ENCODE data around the gene SCGB1C1. TPM values are rescaled to one million over a fixed set of nuclear protein-coding genes. Genes with fewer than 3 reads are reported as not detected.
"Not testable (repeated sequence)": the region's sequence is repeated elsewhere in the genome, so short reads cannot be mapped to it uniquely, and the experiment has no call there.

The SCGB1C1 gene
- total RNA-seq, 2 experiments from 2014 or later: not detected

DNA sequence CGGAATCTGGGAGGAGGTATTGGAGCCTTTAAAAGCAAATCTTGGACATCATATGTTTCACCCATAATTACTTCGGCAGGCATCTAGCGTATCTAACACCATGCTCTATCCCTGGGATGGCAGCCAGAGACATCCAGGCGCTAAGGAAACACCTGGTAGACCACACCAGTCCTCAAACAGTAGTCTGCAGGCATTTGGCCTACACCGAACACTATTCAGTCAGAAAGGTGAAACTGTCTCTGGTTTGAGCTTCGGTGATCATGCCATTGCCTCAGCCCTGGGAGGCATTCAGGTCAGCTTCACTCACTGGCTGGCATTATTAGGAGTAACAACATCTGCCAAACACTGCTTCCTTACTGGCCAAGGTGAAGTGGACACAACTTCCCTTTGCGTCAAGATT lies 31.5 kb downstream of the SCGB1C1 start:
- Mint-ChIP-seq H3K27me3 (ENCODE audit: low read depth) (no peaks in the 10 kb centered on the region), H3K9me3 (no peaks in the 10 kb centered on the region), H3K36me3 (ENCODE audit: low read depth) (peaks cover 4% of the 10 kb centered on the region), H3K4me1 (ENCODE audit: low read depth) (peaks cover 9% of the 10 kb centered on the region), H3K27ac (no peak overlapping the region), H3K4me3 (no peak overlapping the region)
- no peak for DNase-seq
- CTCF ChIA-PET: interaction anchor here (0.7 to 0.9 kb wide), 2 partner anchors 11 to 24 kb away, joined by 3 to 4 read pairs; no protein-coding TSS in a partner anchor
- intact Hi-C loops (cut with micrococcal nuclease): no loop called here

DNA sequence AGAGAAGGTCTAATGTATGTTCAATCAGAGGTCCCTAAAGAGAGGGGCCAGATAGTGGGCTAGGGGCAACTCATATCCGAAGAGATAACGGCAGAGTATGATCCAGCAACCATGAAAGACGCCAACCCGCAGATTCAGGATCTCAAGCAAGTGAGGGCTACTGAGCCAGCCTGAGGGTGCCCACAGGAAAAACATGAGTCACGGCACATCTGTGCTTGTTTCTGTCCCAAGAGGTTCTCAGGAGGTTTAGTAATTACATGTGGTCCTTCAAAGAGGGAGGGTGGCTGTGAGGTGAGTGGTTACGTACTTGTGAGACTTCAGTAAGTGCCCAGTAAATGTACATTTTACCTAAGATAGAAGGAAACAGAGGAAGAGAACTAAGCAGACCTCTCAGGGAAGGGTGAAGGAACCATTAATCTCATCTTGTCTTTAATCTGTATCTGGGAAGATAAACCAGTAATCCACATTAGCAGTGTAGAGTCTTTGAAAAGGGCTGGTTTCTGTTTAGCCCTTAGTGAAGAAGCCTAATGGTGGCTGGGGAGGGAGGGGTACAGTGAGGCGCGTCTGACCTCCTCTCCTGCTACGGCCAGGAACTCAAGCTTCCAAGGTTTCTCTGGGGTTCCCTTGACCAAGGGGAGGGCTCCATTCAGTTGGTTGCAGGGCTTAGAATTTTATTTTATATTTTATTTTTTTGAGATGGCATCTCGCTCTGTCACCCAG lies 33.0 kb downstream of the SCGB1C1 start:
- intact Hi-C loops (cut with micrococcal nuclease): no loop called here
- H3K27me3 Mint-ChIP-seq (ENCODE audit: low read depth): no peaks in the 10 kb centered on the region
- H3K4me1 Mint-ChIP-seq (ENCODE audit: low read depth): peaks cover 9% of the 10 kb centered on the region
- H3K4me3 Mint-ChIP-seq: no peak overlapping the region
- CTCF ChIA-PET: no interaction called here
- DNase-seq: no peak
- H3K27ac Mint-ChIP-seq: no peak overlapping the region
- peaks cover 4% of the 10 kb centered on the region for H3K36me3 Mint-ChIP-seq (ENCODE audit: low read depth)
- H3K9me3 Mint-ChIP-seq: no peaks in the 10 kb centered on the region

DNA sequence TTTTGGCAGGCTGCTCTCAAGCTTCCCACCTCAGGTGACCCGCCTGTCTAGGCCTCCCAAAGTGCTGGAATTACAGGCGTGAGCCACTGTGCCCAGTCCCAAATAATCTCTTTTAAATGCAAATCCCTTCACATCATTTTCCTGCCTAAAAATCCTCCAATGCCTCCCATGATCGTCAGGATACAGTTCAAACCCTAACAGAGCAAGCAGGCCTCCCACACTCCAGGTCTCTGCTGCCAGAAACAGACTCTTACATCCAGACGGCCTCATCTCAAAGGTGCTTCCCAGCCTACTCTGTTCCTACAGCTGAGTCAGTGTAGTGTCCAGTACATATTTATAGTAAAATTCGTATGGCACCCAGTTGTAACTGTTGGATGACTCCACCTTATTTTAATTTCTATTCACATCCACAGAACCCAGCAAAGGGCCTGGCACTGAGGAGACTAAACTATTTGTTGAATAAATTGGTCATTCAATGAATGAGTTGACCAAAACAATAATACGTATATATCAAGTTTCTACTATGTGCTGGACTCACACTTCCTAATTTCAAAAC lies 35.0 kb downstream of the SCGB1C1 start:
- peaks cover 9% of the 10 kb centered on the region for H3K4me1 Mint-ChIP-seq (ENCODE audit: low read depth)
- H3K9me3 Mint-ChIP-seq: no peaks in the 10 kb centered on the region
- no peak overlapping the region for H3K27ac Mint-ChIP-seq
- intact Hi-C loops (cut with micrococcal nuclease): no loop called here
- no peak for DNase-seq
- CTCF ChIA-PET: interaction anchor here (1.0 to 2.6 kb wide), 2 partner anchors 12 to 23 kb away, joined by 4 to 9 read pairs; no protein-coding TSS in a partner anchor
- H3K36me3 Mint-ChIP-seq (ENCODE audit: low read depth): peaks cover 1% of the 10 kb centered on the region
- H3K27me3 Mint-ChIP-seq (ENCODE audit: low read depth): no peaks in the 10 kb centered on the region
- H3K4me3 Mint-ChIP-seq: no peak overlapping the region

DNA sequence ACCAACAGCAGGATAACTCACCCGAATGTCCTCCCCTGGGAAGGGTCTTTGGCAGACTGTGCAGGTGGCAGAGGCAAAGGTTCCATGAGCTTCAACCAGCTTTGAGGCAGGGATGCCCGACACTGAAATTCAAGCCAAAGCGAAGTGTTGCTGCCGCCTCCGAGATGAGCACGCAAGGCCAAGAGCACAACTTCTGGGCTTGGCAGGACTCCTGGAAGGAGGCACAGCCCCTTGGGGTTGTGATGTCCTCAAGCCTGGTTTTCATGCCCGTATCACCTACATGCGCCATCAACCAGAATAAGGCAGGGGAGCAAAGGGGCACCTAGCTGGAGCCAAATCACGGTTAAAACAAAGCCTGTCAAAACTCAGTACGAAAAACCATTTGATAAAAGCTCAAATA lies 37.6 kb downstream of the SCGB1C1 start:
- Mint-ChIP-seq H3K9me3 (no peaks in the 10 kb centered on the region), H3K27ac (no peak overlapping the region), H3K4me1 (ENCODE audit: low read depth) (peaks cover 15% of the 10 kb centered on the region), H3K27me3 (ENCODE audit: low read depth) (no peaks in the 10 kb centered on the region), H3K4me3 (no peak overlapping the region), H3K36me3 (ENCODE audit: low read depth) (peaks cover 1% of the 10 kb centered on the region)
- intact Hi-C loops (cut with micrococcal nuclease): no loop called here
- no peak for DNase-seq
- CTCF ChIA-PET: interaction anchor here (1.0 kb wide), 1 partner anchor 289 kb away, joined by 3 read pairs; no protein-coding TSS in a partner anchor

DNA sequence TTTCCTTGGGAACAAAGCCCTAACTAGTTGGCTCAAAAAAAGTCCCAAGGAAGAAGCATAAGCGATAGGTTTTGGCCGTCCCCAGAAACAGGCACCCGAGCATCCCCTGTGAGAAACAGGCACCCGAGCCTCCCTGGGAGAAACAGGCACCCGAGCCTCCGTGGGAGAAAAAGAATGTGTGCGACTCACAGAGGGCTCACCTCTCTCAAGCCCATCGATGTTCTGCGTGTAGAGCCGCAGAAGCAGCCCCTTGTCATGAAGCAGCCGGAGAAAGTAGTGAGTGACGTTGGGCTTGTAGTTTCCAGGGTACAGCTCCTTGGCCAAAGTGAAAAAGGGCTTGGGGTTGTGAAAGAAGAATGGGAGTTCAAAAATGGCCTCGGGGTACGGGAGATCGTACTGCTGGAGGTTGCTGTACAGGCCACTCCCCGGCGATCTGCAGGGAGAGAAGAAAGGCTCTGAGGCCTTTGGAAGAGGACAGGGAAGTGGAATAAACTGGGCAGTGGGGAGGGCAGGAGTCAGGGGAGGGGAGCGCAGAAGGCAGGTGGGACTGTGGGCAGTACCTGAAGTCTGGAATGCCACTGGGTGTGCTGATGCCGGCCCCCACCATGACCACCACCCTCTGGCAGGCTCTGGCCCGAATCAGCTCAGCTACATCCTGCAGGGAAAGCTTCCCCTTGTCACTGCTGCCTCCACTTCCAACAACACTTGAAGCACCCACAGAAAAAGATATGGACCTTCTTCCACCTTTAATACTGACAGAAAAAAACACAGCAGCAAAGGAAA lies 40.1 kb downstream of the SCGB1C1 start:
- intact Hi-C loops (cut with micrococcal nuclease): no loop called here
- Mint-ChIP-seq H3K36me3 (ENCODE audit: low read depth) (no peaks in the 10 kb centered on the region), H3K9me3 (no peaks in the 10 kb centered on the region), H3K4me1 (ENCODE audit: low read depth) (peaks cover 14% of the 10 kb centered on the region), H3K27ac (no peak overlapping the region), H3K27me3 (ENCODE audit: low read depth) (no peaks in the 10 kb centered on the region), H3K4me3 (no peak overlapping the region)
- CTCF ChIA-PET: interaction anchor here (0.7 to 1.5 kb wide), 2 partner anchors 18 to 223 kb away, joined by 3 to 4 read pairs; no protein-coding TSS in a partner anchor
- no peak for DNase-seq

DNA sequence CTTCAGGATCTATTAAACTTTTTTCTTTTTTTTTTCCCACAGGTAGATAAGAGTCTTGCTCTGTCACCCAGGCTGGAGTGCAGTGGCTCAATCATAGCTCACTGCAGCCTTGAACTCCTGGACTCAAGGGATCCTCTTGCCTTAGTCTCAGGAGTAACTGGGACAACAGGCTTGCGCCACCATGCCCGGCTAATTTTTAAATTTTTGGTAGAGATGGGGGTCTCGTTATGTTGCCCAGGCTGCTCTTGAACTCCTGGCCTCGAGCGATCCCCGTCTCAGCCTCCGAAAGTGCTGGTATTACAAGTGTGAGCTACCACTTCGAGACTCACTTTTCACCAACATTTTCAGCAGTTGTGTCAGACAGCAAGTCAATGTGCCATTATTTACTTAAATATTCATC lies 42.3 kb downstream of the SCGB1C1 start:
- peaks cover 32% of the 10 kb centered on the region for H3K4me1 Mint-ChIP-seq (ENCODE audit: low read depth)
- DNase-seq: no peak
- intact Hi-C loops (cut with micrococcal nuclease): loop anchor here (5.0 kb wide), 1 partner anchor 512 kb away; the partner anchor contains the start of gene TALDO1
- no peaks in the 10 kb centered on the region for H3K27me3 Mint-ChIP-seq (ENCODE audit: low read depth)
- peak overlapping the region; percentile 84 for H3K4me3 Mint-ChIP-seq
- CTCF ChIA-PET: interaction anchor here (0.6 kb wide), 1 partner anchor 626 kb away, joined by 3 read pairs; no protein-coding TSS in a partner anchor
- H3K36me3 Mint-ChIP-seq (ENCODE audit: low read depth): peaks cover 6% of the 10 kb centered on the region
- H3K27ac Mint-ChIP-seq: peak overlapping the region; percentile 90
- H3K9me3 Mint-ChIP-seq: no peaks in the 10 kb centered on the region

DNA sequence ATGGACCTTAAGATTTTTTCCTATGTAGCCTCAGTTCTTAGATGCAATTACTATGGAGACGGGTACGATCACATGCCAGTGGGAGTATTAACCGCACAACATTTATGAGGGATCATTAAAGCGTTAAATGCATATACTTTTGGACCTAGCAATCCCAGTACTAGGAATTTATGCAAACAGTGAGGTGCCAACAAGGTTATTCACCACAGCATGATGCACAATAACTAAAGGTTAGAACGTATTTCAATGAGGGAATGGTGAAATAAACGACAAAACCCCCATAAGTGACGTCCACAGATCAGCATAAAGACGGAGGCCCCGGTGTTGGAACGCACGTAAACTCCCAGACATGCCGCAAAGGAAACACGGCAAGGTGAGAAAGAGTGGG lies 42.7 kb downstream of the SCGB1C1 start:
- H3K4me1 Mint-ChIP-seq (ENCODE audit: low read depth): peaks cover 35% of the 10 kb centered on the region
- DNase-seq: peak; percentile 89
- H3K36me3 Mint-ChIP-seq (ENCODE audit: low read depth): peaks cover 8% of the 10 kb centered on the region
- no peaks in the 10 kb centered on the region for H3K9me3 Mint-ChIP-seq
- peak overlapping the region; percentile 84 for H3K4me3 Mint-ChIP-seq
- CTCF ChIA-PET: interaction anchor here (0.6 kb wide), 1 partner anchor 625 kb away, joined by 3 read pairs; no protein-coding TSS in a partner anchor
- no peaks in the 10 kb centered on the region for H3K27me3 Mint-ChIP-seq (ENCODE audit: low read depth)
- H3K27ac Mint-ChIP-seq: peak overlapping the region; percentile 90
- intact Hi-C loops (cut with micrococcal nuclease): loop anchor here (5.0 kb wide), 1 partner anchor 512 kb away; the partner anchor contains the start of gene TALDO1

DNA sequence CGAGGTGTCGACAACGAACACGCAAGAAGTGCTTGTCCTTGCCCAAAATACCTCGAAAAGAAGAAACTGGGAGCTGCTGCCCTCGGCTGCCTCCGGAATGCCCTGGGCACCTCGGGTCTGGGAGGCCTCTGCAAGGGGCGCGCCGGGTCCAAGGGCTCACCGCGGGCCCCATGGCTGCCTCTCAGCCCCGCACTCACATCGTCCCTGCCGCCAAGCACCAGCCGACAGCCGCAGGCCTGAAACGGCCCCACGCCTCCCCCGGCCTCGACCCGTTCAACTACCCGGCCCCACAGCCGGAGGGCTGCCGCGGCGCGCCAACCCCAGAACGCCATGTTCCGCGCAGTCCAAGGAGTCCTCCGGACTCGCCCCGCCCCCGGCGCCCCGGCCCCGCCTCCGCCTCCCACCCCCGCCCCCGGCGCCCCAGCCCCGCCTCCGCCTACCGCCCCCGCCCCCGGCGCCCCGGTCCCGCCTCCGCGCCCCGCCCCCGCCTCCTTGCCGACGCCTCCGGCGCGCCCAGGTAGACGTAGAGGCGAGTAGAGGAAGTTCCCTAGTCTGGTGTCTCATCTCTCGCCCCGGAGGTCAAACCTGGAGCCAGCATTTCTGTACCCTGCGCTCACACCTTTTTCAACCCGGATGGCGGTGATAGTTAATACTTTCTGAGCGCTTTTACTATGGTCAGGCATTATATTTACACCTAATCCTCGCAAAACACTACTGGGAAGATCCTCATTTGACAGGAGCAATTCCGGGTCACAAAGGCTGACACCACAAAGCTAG lies 43.3 kb downstream of the SCGB1C1 start, which contains the start of gene SIRT3:
TSS of gene SIRT3 (minus strand) at position 346 of the 777 bp plus-strand sequence. CDS start at position 332, 14 bp downstream.
- CTCF ChIA-PET: interaction anchor here (0.6 to 2.1 kb wide), 3 partner anchors 14 to 625 kb away, joined by 3 to 28 read pairs (median 6); partner anchors contain the start of genes BET1L and RIC8A
- Mint-ChIP-seq H3K4me3 (peak within 1 kb of the TSS; percentile 85), H3K27me3 (ENCODE audit: low read depth) (no peaks in the 10 kb centered on the region), H3K27ac (peak within 1 kb of the TSS; percentile 95), H3K9me3 (no peaks in the 10 kb centered on the region), H3K4me1 (ENCODE audit: low read depth) (peaks cover 37% of the 10 kb centered on the region), H3K36me3 (ENCODE audit: low read depth) (peaks cover 10% of the 10 kb centered on the region)
- DNase-seq: peak; percentile 89
- intact Hi-C loops (cut with micrococcal nuclease): loop anchor here (1.0 to 5.0 kb wide), 9 partner anchors 29 to 511 kb away; partner anchors contain the start of genes BET1L, PTDSS2, RIC8A and RNH1

DNA sequence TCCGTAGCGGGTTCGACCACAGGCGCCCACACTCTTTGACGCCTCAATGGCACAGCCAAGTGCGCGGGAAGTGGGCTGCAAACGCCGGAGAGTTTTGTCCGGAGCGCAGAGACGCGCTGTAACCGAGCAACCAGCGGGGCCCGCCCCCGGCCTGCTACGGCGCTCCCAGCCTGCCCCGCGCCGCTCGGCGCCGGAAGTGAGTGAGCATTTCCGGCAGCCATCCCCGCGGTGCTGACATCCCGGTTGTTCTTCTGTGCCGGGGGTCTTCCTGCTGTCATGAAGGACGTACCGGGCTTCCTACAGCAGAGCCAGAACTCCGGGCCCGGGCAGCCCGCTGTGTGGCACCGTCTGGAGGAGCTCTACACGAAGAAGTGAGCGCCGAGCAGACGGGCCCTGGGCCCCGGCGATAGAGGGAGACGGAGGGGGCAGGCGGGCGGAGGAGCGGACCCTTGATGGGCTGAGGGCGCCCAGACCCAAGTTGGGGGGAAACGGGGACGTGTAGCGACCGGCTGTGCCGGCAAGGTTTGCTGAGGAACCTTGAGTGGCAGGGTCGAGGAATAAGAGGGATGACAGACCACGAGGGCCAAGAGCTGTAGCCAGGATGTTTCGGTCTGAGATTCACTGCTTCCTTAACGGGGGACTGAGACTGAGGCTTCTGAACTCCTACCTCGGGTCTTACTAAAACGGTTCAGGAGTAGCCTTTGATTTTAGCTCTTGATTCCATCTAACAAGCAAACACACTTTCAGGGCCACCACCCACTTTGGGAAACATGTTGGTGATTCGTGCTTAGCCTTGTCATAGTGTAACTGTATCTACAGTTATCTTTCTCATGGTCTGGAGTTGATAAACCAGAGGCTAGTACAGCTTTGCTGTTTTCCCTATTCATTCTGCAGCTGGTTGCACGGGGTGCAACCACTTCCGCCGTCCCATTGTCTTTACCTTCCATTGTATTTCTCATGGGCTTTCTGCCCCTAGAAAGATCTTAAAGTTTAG lies 44.2 kb downstream of the SCGB1C1 start, which contains the start of gene PSMD13:
TSS of gene PSMD13 (plus strand) at position 203 of the 994 bp plus-strand sequence. CDS start at position 277, 74 bp downstream.
- H3K4me1 Mint-ChIP-seq (ENCODE audit: low read depth): peaks cover 45% of the 10 kb centered on the region
- intact Hi-C loops (cut with micrococcal nuclease): loop anchor here (1.0 to 5.0 kb wide), 9 partner anchors 30 to 510 kb away; partner anchors contain the start of genes BET1L, PTDSS2, RIC8A and RNH1

DNA sequence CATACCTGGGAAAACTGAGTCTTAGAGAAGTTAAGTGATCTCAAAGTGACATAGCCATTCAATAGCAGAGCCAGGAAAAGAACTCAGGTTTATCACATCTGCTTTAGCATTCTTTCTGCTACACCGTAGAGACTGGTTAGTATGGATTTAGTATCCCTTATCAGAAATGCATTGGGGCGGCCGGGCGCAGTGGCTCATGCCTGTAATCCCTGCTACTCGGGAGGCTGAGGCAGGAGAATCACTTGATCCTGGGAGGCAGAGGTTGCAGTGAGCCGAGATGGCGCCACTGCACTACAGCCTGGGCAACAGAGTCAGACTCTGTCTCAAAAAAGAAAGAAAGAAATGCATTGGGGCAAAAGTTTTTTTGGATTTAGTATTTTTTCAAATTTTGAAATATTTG lies 45.5 kb downstream of the SCGB1C1 start:
- H3K36me3 Mint-ChIP-seq (ENCODE audit: low read depth): peaks cover 28% of the 10 kb centered on the region
- not testable (repeated sequence) for H3K27me3 Mint-ChIP-seq (ENCODE audit: low read depth); H3K9me3 Mint-ChIP-seq; DNase-seq
- CTCF ChIA-PET: interaction anchor here (2.1 kb wide), 1 partner anchor 11 kb away, joined by 28 read pairs; no protein-coding TSS in a partner anchor
- H3K4me3 Mint-ChIP-seq: peak overlapping the region; percentile 85
- H3K27ac Mint-ChIP-seq: peak overlapping the region; percentile 19
- peaks cover 52% of the 10 kb centered on the region for H3K4me1 Mint-ChIP-seq (ENCODE audit: low read depth)
- intact Hi-C loops (cut with micrococcal nuclease): loop anchor here (5.0 kb wide), 1 partner anchor 509 kb away; the partner anchor contains the start of gene TALDO1

More for the DNA sequence above, 44.2 kb downstream of the SCGB1C1 start, which contains the start of gene PSMD13:
- CTCF ChIA-PET: interaction anchor here (0.6 to 2.1 kb wide), 3 partner anchors 13 to 66 kb away, joined by 4 to 28 read pairs (median 6); partner anchors contain the start of genes BET1L and RIC8A
- peak within 1 kb of the TSS; percentile 85 for H3K4me3 Mint-ChIP-seq
- no peaks in the 10 kb centered on the region for H3K9me3 Mint-ChIP-seq
- no peaks in the 10 kb centered on the region for H3K27me3 Mint-ChIP-seq (ENCODE audit: low read depth)
- H3K36me3 Mint-ChIP-seq (ENCODE audit: low read depth): peaks cover 18% of the 10 kb centered on the region
- H3K27ac Mint-ChIP-seq: peak within 1 kb of the TSS; percentile 95
- peak; percentile 89 for DNase-seq
